Measurements from ENCODE around the gene TSPAN14.
A peak's percentile ranks its signal among the peaks of the same experiment; 100 is the strongest.

TSPAN14 gene

DNA sequence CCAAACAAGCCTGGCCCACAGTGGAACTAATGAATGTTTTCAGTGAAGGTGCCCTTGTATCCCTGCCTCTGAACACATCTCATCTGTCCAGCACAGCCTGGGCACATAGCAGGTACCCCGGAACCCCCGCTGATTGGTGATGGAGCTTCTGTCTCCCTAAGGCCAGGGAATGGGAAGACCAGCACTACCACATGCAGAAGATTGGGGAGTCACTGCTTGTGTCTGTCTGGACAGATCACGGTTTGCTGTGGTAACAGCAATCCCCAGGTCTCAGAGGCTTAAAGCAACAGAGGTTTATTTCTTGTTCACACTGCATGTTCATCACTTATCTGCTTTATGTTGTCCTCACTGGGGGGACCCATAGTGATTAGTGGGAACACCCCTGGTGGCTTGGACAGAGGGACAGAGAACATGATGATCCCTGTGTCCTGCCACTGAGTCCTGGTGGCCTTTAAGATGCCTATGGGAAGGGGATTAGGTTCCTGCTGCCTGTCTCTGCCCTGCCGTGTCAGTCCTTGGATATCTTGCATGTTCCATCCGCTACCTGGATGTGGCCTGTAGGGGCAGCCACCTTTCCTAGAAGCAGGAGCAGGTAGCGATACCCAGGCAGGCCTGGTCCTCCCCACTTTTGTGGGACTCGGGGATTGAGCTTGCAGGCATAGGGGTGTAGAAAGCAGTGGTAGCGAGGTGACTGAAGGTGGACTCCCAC lies 3.6 kb downstream of the TSPAN14 start:
- no peak for DNase-seq

DNA sequence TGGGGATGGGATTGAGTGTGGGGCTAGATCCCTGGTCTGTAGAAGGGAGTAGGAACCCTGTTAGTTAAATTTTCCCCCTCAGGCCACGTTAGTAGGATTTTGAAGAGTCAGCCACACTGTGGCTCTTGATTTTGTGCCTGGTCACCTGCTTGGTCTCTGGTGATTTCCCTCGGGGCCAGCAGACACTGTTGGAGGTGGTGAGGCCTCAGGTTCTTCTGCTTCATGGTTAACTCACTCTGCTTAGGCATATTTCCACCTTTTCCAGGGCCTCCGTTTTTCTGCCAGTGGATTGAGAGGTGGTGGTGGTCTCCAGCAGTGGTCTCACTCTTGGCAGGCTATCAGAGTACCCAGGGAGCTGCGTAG lies 4.1 kb downstream of the TSPAN14 start:
- DNase-seq, result no peak

- DNase-seq, result no peak
Observed at GRCh38 chr10:80458638-80459037, 4.5 kb downstream of the TSPAN14 start.

DNA sequence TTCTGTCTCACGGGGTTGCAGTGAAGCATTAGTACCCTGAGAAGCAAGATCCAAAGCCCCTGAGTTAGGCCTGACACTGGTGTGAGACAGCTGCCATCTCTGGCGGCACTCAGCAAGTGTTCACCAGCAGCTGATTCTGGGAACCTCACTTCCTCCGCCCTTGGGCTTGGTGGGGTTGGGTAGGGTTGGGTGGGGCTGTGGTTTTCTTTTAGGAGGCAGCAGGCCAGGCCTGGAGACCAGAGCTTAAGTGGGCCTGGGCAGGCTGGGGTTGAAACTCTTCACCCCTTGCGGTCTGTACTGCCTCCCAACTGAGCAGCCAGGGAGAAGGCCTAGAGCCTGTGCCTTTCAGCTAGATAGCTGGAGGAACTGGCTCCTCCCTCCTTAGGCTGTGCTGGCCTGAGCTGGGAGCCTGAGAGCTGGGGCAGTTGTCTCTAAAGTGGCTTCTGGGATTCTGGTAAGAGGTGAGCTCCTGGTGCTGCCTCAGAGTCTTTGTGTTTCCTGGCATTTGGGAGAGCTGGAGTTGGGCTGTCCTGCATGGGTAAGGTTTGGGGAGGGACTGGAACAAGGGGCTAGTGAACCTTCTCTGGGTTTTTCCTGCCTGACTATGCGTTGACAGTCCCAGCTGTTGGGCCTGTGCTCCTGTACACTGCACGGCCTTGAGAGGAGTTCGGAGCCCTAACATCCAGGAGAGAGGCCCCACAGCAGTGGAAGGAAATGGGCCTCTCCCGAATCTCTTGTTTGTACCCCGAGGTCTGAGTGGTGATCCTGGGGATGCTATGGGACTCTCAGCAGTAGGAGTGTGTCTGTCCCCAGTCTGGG lies 5.1 kb downstream of the TSPAN14 start:
- DNase-seq, result peak; percentile 68

DNA sequence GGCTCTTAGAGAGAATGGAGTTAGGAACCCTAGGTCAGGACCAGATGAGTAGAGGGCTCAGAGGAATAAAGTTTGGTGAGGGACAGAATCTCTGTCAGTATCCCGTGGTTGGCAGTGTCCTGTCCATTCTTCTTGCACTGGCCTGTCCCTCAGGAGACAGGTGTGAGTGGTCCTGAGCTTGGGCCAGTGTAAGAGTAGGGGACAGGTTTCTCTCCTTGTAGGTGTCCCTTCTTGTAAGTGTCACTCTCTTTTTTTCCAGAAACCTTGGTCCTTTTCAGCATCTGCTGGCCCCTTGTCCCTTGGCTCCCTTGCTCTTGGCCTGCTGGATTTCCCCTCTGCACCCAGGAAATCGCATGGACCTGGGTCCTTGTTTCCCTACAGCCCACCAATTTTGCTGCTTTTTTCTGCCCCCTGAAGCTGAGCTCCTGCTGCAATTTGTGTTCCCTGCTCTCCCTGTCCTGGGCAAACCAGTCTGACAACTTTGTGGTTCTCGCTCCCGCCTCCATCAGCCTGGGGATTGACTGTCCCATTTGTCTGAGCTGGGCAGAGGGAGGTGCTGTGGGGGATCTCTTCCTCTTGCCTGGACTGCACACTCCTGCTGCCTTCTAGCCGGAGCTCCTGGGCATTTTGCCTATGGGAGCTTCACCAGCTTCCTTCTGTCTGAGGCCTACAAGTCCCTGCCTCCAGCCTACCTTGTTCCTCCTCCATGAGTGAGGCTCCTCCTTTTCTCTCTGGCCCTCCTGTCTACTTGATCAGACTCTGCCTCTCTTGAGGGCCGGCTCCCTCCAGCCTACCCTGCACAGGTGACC lies 6.5 kb downstream of the TSPAN14 start:
- DNase-seq, result no peak

GRCh38 chr10:80461208-80462183 lies 7.4 kb downstream of the TSPAN14 start:
- no peak for DNase-seq

GRCh38 chr10:80462299-80462980 lies 8.3 kb downstream of the TSPAN14 start:
- DNase-seq, result no peak

DNA sequence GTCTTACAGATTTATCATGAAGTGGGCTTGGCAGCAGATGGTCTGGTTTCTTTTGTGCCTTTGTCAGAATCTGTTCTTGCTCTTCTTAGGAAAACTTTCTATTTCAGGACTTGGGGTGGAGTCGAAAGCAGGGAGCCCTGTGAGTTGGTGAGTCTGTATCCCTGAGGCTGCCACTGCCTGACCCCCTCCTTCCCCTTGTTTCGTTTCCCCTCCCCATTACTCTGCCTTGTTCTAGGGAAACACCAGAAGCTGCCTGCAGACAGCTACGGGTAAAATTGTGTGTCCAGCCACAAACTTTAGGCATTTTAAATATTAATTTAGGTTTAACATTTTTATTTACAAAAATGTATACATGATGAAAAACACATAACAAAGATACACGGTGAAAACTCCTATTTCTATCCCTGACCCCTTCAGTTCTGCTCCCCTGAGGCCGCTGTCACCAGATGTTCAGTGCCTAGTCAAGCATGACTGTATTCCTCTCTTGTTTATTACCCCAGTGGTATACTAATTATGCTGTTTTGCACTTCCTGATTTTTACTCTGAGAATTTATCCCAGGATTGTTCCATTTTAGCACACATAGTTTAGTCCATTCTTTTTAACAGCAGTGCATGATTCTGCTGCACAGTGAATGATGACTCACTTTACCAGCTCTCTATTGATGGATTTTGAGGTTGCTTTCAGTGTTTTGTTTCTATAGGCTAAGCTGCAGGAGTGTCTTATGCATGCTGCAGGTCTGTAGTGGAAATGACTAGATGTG lies 9.1 kb downstream of the TSPAN14 start:
- no peak for DNase-seq

- no peak for DNase-seq
Observed at GRCh38 chr10:80463868-80464267, 9.8 kb downstream of the TSPAN14 start.

DNA sequence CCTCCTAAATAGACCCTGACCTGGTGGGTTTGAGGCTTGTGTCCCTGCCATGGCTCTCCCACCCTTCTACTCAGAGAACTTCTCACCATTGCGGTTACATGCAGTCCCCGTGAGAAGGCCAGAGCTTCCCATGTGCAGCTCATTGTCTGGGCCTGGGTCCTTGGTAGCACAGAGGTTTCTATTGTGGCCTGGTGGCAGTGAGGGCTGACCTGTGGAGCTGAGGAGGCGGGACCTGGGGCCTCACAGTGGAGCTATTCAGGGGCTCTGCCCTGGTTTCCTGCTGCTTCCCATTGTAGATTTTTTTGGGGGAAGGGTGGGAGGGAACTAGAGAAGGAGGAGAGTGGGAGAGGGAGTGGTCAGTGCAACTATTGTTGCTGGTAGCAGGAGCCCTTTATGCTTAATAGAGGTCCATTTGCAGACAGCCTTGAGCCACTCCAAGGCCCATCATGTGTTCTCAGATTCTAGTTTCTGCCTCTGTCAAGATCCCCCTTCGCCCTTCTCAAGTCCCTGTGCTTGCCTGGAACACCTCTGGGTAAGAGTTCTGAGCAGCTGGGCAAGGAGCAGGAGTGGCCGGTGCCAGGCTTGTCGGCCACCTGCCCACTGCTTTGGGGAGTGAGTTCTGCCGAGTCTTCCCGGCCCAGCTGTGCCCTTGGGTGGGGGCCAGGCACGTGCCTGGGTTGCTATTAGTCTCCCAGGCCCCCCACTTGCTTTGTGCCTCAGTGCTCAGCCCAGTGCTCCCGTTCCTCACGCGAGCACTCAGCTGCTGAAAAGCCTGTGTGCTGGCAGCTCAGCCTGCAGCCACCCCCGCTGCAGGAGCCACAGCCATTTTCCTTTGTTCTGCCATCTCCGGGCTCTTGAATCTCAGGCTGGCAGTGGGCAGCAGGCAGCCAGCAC lies 10.7 kb downstream of the TSPAN14 start:
- DNase-seq, result no peak

DNA sequence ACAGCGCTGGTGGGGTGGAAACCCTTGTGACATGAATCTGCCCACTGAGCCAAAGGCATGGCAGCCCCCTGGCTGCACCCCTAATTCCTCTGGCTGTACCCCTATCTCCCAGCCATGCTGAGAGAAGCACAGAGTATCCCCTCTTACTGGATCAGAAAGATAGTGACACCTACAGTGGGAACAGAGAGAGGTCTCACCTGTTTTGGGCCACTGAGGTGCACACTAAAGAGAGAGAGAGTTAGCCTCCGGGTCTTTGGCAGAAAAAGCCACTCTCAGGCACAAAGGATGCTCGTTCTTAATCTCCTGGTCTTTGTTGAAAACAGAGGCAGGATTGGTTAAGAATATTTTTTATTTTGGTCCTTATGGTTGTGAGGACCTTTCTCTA lies 11.3 kb downstream of the TSPAN14 start:
- no peak for DNase-seq

GRCh38 chr10:80465839-80466590 lies 11.9 kb downstream of the TSPAN14 start:
- no peak for DNase-seq

DNA sequence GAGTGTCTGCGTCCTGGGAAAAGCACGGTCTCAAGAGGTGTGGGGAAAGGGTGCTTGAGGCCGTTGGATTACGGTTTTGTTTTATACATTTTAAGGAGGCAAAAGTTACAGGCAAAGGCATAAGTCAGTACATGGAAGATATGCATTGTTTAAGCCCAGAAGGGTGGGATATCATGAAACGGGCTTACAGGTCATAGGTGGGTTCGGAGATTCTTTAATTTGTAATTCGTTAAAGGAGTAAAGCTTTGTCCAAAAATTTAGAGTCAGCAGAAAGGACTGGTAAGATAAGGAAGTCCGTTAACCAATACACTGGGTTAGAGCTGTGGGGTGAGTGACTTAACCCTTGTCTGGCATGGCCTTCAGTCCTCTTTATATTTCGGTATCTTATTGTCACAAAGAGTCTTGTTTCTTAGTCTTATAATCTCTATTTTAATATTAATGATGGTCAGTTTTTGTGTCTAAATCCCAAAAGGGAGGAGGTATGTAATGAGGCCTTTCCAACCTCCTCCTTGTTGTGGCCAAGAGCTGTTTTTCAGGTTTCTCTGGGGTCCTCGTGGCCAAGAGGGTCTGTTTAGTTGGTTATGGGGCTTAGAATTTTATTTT lies 12.7 kb downstream of the TSPAN14 start:
- no peak for DNase-seq

DNA sequence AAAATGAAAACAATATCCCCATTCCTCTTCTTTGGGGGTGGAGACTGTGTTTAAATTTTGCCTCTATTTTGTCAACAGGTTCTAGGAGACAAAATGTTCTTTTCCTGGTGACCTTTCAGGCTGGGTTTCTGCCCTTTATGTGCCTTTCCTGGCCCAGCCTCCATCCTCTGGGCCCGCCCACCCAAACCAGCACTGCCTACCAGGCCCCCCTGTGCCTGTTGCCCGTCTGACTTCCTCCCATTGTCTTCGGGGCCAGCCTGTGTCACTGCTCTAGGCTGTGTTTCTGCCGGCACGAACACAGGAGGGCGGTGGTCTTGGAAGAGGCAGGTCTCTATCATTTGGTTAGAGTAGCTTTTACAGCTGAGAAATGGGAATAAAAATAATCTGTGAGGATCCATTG lies 13.9 kb downstream of the TSPAN14 start:
- no peak for DNase-seq

- no peak for DNase-seq
Observed at GRCh38 chr10:80468806-80469421, 14.8 kb downstream of the TSPAN14 start.

- no peak for DNase-seq
Observed at GRCh38 chr10:80470266-80470665, 16.2 kb downstream of the TSPAN14 start.

GRCh38 chr10:80471001-80471400 lies 16.9 kb downstream of the TSPAN14 start:
- DNase-seq, result no peak

- no peak for DNase-seq
Observed at GRCh38 chr10:80471715-80472233, 17.7 kb downstream of the TSPAN14 start.

All from T1000 (cell line).